Measurements from ENCODE around the gene CITED1. TPM values are rescaled to one million over a fixed set of nuclear protein-coding genes. Genes with fewer than 3 reads are reported as not detected.
A peak's percentile ranks its signal among the peaks of the same experiment; 100 is the strongest.

Gene CITED1
- total and polyA plus RNA-seq, 2 donors (not counting 3 experiments of a cell fraction or from before 2014, with no cell fraction given) = not detected

- Histone ChIP-seq H3K9me3 (replicated peaks; ENCODE audit: control insufficient read depth, insufficient read depth, low read length) (no peaks in the 10 kb centered on the region), H3K4me3 (replicated peaks in 1 of 3; ENCODE audit: insufficient read depth in 1 of 3, low read depth in 1 of 3, low read length in 3 of 3) (peak overlapping the region; percentile 20 to 43 (median 37)), H3K4me2 (ENCODE audit: insufficient read depth, low read length) (peak overlapping the region; percentile 58), H3K27ac (ENCODE audit: insufficient read depth, low read depth, low read length) (no peak overlapping the region), H3K27me3 (ENCODE audit: control insufficient read depth in 2 of 2, insufficient read depth in 2 of 2, low read length in 2 of 2) (peaks cover 44 to 62% of the 10 kb centered on the region in 2 experiments), H4K20me1 (replicated peaks; ENCODE audit: control insufficient read depth, extremely low read depth, insufficient read depth, low read length) (no peaks in the 10 kb centered on the region), H3K79me2 (ENCODE audit: control insufficient read depth, insufficient read depth, low read length) (no peaks in the 10 kb centered on the region), H3K9me1 (replicated peaks; ENCODE audit: control insufficient read depth, extremely low read depth, insufficient read depth, low read length) (no peaks in the 10 kb centered on the region), H3K4me1 (ENCODE audit: control insufficient read depth, extremely low read depth, insufficient read depth, low read length) (peaks cover 22% of the 10 kb centered on the region), H3K9ac (replicated peaks; ENCODE audit: extremely low read depth, insufficient read depth, low read length) (no peak overlapping the region), H2AFZ (ENCODE audit: low read depth, low read length) (peak overlapping the region; percentile 39), H3K36me3 (ENCODE audit: control insufficient read depth in 2 of 2, extremely low read depth in 1 of 2, insufficient read depth in 2 of 2, low read length in 2 of 2) (no peaks in the 10 kb centered on the region)
- BruUV-seq (replicated peaks) = no TSS peak
- dilution Hi-C loops (cut with MboI; ENCODE audit: extremely low pct_ligation_motif_present, low sequenced_read_pairs) (no loop called here), intact Hi-C loops (cut with micrococcal nuclease) (loop anchor here (2.0 kb wide), 1 partner anchor 30 kb away; the partner anchor contains the start of gene RPS4X)
- TF ChIP-seq POLR2A (IDR thresholded peaks at IDR 0.05; ENCODE audit: low read depth, low read length) = no peak
- peak; percentile 73 for TF ChIP-seq EZH2 (IDR thresholded peaks at IDR 0.05; ENCODE audit: borderline replicate concordance, low read depth, low read length, severe bottlenecking)
- ChIA-PET POLR2A (interaction anchor here (1.4 kb wide), 1 partner anchor 30 kb away, joined by 5 read pairs; the partner anchor contains the start of gene RPS4X), CTCF (interaction anchor here (1.0 to 1.6 kb wide), 3 partner anchors 9 to 239 kb away, joined by 3 to 12 read pairs (median 5); partner anchors contain the start of gene RPS4X)
- FAIRE-seq = peak; percentile 96
- DNase-seq (ENCODE audit: low read depth, low spot score) = peak; percentile 64
Observed at GRCh38 chrX:72306851-72307645, 1.3 kb upstream of the CITED1 start.

- CTCF ChIA-PET = interaction anchor here (1.6 kb wide), 2 partner anchors 8 to 29 kb away, joined by 5 to 12 read pairs; partner anchors contain the start of gene RPS4X
- Histone ChIP-seq H3K27me3 (ENCODE audit: control insufficient read depth in 2 of 2, insufficient read depth in 2 of 2, low read length in 2 of 2) (peaks cover 44 to 63% of the 10 kb centered on the region in 2 experiments), H3K9me3 (replicated peaks; ENCODE audit: control insufficient read depth, insufficient read depth, low read length) (no peaks in the 10 kb centered on the region), H3K4me2 (ENCODE audit: insufficient read depth, low read length) (peak overlapping the region; percentile 58), H3K36me3 (ENCODE audit: control insufficient read depth in 2 of 2, extremely low read depth in 1 of 2, insufficient read depth in 2 of 2, low read length in 2 of 2) (no peaks in the 10 kb centered on the region), H3K9ac (replicated peaks; ENCODE audit: extremely low read depth, insufficient read depth, low read length) (no peak overlapping the region), H3K4me3 (replicated peaks in 1 of 3; ENCODE audit: insufficient read depth in 1 of 3, low read depth in 1 of 3, low read length in 3 of 3) (peak overlapping the region; percentile 8 to 43 (median 37)), H3K4me1 (ENCODE audit: control insufficient read depth, extremely low read depth, insufficient read depth, low read length) (peaks cover 22% of the 10 kb centered on the region), H2AFZ (ENCODE audit: low read depth, low read length) (peak overlapping the region; percentile 39), H3K9me1 (replicated peaks; ENCODE audit: control insufficient read depth, extremely low read depth, insufficient read depth, low read length) (no peaks in the 10 kb centered on the region), H3K79me2 (ENCODE audit: control insufficient read depth, insufficient read depth, low read length) (no peaks in the 10 kb centered on the region), H3K27ac (ENCODE audit: insufficient read depth, low read depth, low read length) (no peak overlapping the region), H4K20me1 (replicated peaks; ENCODE audit: control insufficient read depth, extremely low read depth, insufficient read depth, low read length) (no peaks in the 10 kb centered on the region)
- TF ChIP-seq POLR2A (IDR thresholded peaks at IDR 0.05; ENCODE audit: low read depth, low read length) (no peak), EZH2 (IDR thresholded peaks at IDR 0.05; ENCODE audit: borderline replicate concordance, low read depth, low read length, severe bottlenecking) (no peak), POLR2AphosphoS5 (IDR thresholded peaks at IDR 0.05; ENCODE audit: insufficient read depth, low read depth, low read length) (no peak), MAX (IDR thresholded peaks at IDR 0.05; ENCODE audit: insufficient read depth, insufficient read length) (no peak), MYC (IDR thresholded peaks at IDR 0.05; ENCODE audit: low read depth, low read length) (no peak), GATA2 (IDR thresholded peaks at IDR 0.05; ENCODE audit: insufficient read depth, insufficient read length, low read depth, low read length) (no peak), CTCF (IDR thresholded peaks at IDR 0.05; ENCODE audit: extremely low read depth in 1 of 2, insufficient read depth in 1 of 2, low read depth in 1 of 2, low read length in 2 of 2) (no peak), FOS (IDR thresholded peaks at IDR 0.05; ENCODE audit: borderline replicate concordance, insufficient read depth, low read length) (no peak), JUN (IDR thresholded peaks at IDR 0.05; ENCODE audit: borderline replicate concordance, insufficient read depth, insufficient read length, low read depth) (no peak)
- intact Hi-C loops (cut with micrococcal nuclease) (loop anchor here (2.0 kb wide), 1 partner anchor 29 kb away; the partner anchor contains the start of gene RPS4X), dilution Hi-C loops (cut with MboI; ENCODE audit: extremely low pct_ligation_motif_present, low sequenced_read_pairs) (no loop called here)
- DNase-seq (ENCODE audit: low read depth, low spot score) (no peak), FAIRE-seq (no peak)
- POLR2A ChIA-PET = interaction anchor here (1.4 kb wide), 1 partner anchor 29 kb away, joined by 5 read pairs; the partner anchor contains the start of gene RPS4X
- no TSS peak for BruUV-seq (replicated peaks)
Observed at GRCh38 chrX:72306085-72306801, 529 bp upstream of the CITED1 start.
